Sigmoid colon (tissue), 7 donors: ENCODE data around the gene C19orf47. TPM values are rescaled to one million over a fixed set of nuclear protein-coding genes. Genes with fewer than 3 reads are reported as not detected.

Experiments used
- DNase-seq: peaks from one replicate; pipeline ENCODE4 v3.0.0-alpha.2; 2019
- H3K27ac ChIP-seq, 4 donors: fragments of 200-600 bp; sonication (generic); one replicate each; pipeline ENCODE4 v1.5.1; 2016 to 2019; ENCODE audit warnings: mild to moderate bottlenecking in 1 of 4
- H3K27me3 ChIP-seq, 3 donors: fragments of 200-600 bp; sonication (generic); one replicate each; pipeline ENCODE4 v1.5.1; 2019; ENCODE audit warnings: mild to moderate bottlenecking in 1 of 3
- H3K36me3 ChIP-seq, 4 donors: fragments of 200-600 bp; sonication (generic); one replicate each; pipeline ENCODE4 v1.5.1; 2016 to 2019
- H3K4me1 ChIP-seq, 4 donors: fragments of 200-600 bp; sonication (generic); one replicate each; pipeline ENCODE4 v1.5.1; 2017 to 2019
- H3K4me3 ChIP-seq, 4 donors: fragments of 200-600 bp; sonication (generic); one replicate each; pipeline ENCODE4 v1.5.1; 2017 to 2019; ENCODE audit warnings: mild to moderate bottlenecking in 2 of 4, moderate library complexity in 1 of 4
- H3K9me3 ChIP-seq, 4 donors: fragments of 200-600 bp in 3 of 4; sonication (generic) in 3 of 4; one replicate each; pipeline versions ENCODE4 v1.5.1 to v1.6.1; 2013 to 2019
- CTCF ChIP-seq, 4 experiments: fragments of 450-650 bp in 3 of 4; fragments of 200-600 bp in 1 of 4; IDR thresholded peaks; one replicate each; pipeline ENCODE4 v1.5.1; 2016 to 2019; ENCODE audit warnings: antibody characterized with exemption in 4 of 4, mild to moderate bottlenecking in 3 of 4, moderate library complexity in 2 of 4
- EP300 ChIP-seq, 4 donors: sonication (generic); formaldehyde crosslinking; IDR thresholded peaks; one replicate each; pipeline ENCODE4 v1.6.1; 2017; ENCODE audit warnings: antibody characterized with exemption in 4 of 4
- POLR2A ChIP-seq, 2 donors: fragments of 450-650 bp; IDR thresholded peaks; one replicate each; pipeline ENCODE4 v1.6.1; 2016; ENCODE audit warnings: antibody characterized with exemption in 2 of 2, mild to moderate bottlenecking in 2 of 2, moderate library complexity in 2 of 2
- POLR2AphosphoS5 ChIP-seq, 4 donors: sonication (generic); formaldehyde crosslinking; IDR thresholded peaks; one replicate each; pipeline ENCODE4 v1.6.1; 2017; ENCODE audit warnings: antibody characterized with exemption in 4 of 4
- WGBS, 2 donors: extraction: QIAGEN DNeasy Blood & Tissue Kit; methylation state at CpG; one replicate each; pipeline ENCODE4 v1.1.7; 2013; 5-methylcytosine and 5-hydroxymethylcytosine counted together
- intact Hi-C: fragments of 100-400 bp; cut with DNase I; formaldehyde crosslinking; loops from one replicate; pipeline ENCODE4 v1.15.1; 2023
- polyA plus RNA-seq, 3 donors: library from polyadenylated mRNA; stranded (reverse); fragments of 200-250 nt; gene quantifications; one replicate each; pipeline ENCODE4 v1.2.3, GENCODE V29; 2013
- total RNA-seq, 4 donors: library from RNA; depleted of rRNA; stranded (reverse); fragments of >200 nt; gene quantifications; one replicate each; pipeline ENCODE4 v1.1.0, GENCODE V29; 2016
- donor health status: healthy with polysubstance abuse.
- donor health status: Bipolar disorder and iron deficiency.
- donor health status: healthy.

The C19orf47 gene
- total and polyA plus RNA-seq, 7 donors: 7.9 to 16.7 (median 10.5) TPM

DNA sequence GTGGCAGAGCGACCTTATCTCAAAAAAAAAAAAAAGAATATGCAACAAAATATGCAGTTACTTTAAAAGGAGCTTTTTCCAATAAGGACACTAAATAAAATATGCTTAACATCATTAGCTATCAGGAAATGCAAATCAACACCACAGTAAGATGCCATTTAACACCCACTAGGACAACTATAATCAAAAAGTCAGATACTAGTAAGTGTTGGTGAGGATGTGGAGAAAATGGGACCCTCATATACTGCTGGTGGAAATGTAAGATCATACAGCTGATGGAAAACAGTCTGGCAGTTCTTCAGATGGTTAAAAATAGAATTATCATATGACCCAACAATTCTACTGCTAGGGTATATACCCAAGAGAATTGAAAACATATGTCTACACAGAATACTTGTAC, 38.5 kb downstream of the C19orf47 start:
- Histone ChIP-seq H3K27ac (no peak overlapping the region), H3K36me3 (no peaks in the 10 kb centered on the region), H3K27me3 (no peaks in the 10 kb centered on the region), H3K9me3 (no peaks in the 10 kb centered on the region), H3K4me1 (peaks cover 0 to 3% (median 0%) of the 10 kb centered on the region in 4 donors), H3K4me3 (no peak overlapping the region)
- no peak for DNase-seq
- intact Hi-C loops: loop anchor here (5.0 to 10.0 kb wide), 4 partner anchors 138 to 285 kb away; no protein-coding TSS in a partner anchor
- TF ChIP-seq EP300 (IDR thresholded peaks at IDR 0.05) (no peak), CTCF (IDR thresholded peaks at IDR 0.05) (no peak), POLR2AphosphoS5 (IDR thresholded peaks at IDR 0.05) (no peak), POLR2A (IDR thresholded peaks at IDR 0.05) (no peak)
- 88 to 97% methylated on average over 1 of the region's 1 CpG for WGBS, 2 donors

DNA sequence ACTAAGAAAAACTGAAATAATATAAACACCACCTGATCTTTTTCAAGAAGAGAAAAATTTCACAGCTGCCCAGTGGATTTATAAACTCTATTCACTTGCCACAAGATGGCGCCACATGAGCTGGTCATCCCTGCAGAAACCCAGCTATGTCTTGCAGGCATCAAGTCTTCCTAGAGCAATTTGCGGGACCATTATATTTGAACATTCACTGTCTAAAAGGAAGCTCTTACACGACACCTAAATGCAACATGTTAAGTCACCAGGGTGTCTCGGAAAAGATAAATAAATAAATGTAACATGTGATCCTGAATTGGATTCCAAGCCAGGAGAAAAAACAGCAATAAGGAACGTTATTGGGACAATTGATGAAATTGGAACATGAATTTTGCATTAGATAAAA, 42.8 kb downstream of the C19orf47 start:
- DNase-seq: peak; percentile 89

DNA sequence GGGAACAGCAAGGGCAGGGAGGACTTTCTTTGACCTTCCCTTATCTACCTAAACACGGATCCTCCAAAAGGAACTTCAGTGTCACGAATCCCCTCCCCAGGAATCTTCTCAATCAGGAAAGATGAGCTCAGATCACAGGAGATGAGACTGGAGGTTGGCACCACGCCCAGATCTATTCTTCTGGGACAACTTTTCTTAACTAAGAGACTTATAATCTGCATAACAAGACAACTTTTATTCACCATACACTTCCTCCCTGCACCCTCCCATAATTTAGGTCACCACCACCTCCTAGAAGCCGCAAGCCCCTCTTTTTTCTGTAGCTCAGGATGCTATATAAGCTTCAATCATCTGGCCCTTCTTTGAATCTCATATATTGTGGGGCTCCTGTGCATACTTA, 43.9 kb downstream of the C19orf47 start:
- Histone ChIP-seq H3K4me1 (peaks cover 0 to 3% (median 0%) of the 10 kb centered on the region in 4 donors), H3K4me3 (no peak overlapping the region), H3K27ac (no peak overlapping the region), H3K27me3 (no peaks in the 10 kb centered on the region), H3K9me3 (no peaks in the 10 kb centered on the region), H3K36me3 (no peaks in the 10 kb centered on the region)
- intact Hi-C loops: loop anchor here (2.0 to 10.0 kb wide), 3 partner anchors 220 to 330 kb away; no protein-coding TSS in a partner anchor
- TF ChIP-seq CTCF (IDR thresholded peaks at IDR 0.05): no peak
- TF ChIP-seq POLR2AphosphoS5 (IDR thresholded peaks at IDR 0.05): no peak
- TF ChIP-seq POLR2A (IDR thresholded peaks at IDR 0.05): no peak
- TF ChIP-seq EP300 (IDR thresholded peaks at IDR 0.05): no peak
- DNase-seq: no peak
- 76 to 77% methylated on average over 4 of the region's 4 CpGs for WGBS, 2 donors

More for the DNA sequence above, 42.8 kb downstream of the C19orf47 start:
- intact Hi-C loops: loop anchor here (2.0 to 10.0 kb wide), 5 partner anchors 142 to 329 kb away; no protein-coding TSS in a partner anchor
- Histone ChIP-seq H3K36me3 (no peaks in the 10 kb centered on the region), H3K9me3 (no peaks in the 10 kb centered on the region), H3K27ac (no peak overlapping the region), H3K27me3 (no peaks in the 10 kb centered on the region), H3K4me3 (no peak overlapping the region), H3K4me1 (peaks cover 0 to 3% (median 0%) of the 10 kb centered on the region in 4 donors)
- TF ChIP-seq POLR2A (IDR thresholded peaks at IDR 0.05): no peak
- no peak for TF ChIP-seq EP300 (IDR thresholded peaks at IDR 0.05)
- TF ChIP-seq CTCF (IDR thresholded peaks at IDR 0.05): peak; percentile 40 to 62 (median 58)
- TF ChIP-seq POLR2AphosphoS5 (IDR thresholded peaks at IDR 0.05): peak in 1 of 4 donors; percentile 18
- 4 to 10% methylated on average over 5 of the region's 5 CpGs for WGBS, 2 donors

DNA sequence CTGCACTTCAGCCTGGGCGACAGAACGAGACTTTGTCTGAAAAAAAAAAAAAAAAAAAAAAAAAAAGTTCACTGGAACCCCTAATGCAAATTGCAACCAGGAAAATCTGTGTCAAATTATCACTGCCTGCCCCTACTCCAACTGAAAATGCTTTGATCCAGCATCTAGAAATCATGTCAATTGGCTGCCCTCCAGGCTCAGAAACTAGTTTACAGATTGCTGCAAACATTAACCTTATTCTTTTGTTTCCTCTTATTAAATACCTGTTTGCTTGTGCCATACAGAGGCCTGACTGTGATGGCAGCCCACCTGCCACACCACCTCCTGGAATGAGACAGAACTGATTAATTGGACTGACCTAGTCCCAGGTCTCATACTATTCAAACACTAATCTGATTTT, 44.4 kb downstream of the C19orf47 start:
- TF ChIP-seq CTCF (IDR thresholded peaks at IDR 0.05) (no peak), POLR2AphosphoS5 (IDR thresholded peaks at IDR 0.05) (no peak), EP300 (IDR thresholded peaks at IDR 0.05) (no peak), POLR2A (IDR thresholded peaks at IDR 0.05) (no peak)
- H3K36me3 ChIP-seq: no peaks in the 10 kb centered on the region
- no peak overlapping the region for H3K27ac ChIP-seq
- intact Hi-C loops: loop anchor here (2.0 to 10.0 kb wide), 3 partner anchors 221 to 331 kb away; no protein-coding TSS in a partner anchor
- no peaks in the 10 kb centered on the region for H3K9me3 ChIP-seq
- no peak overlapping the region for H3K4me3 ChIP-seq
- H3K4me1 ChIP-seq: peaks cover 0 to 3% (median 0%) of the 10 kb centered on the region in 4 donors
- 74 to 89% methylated on average over 2 of the region's 2 CpGs for WGBS, 2 donors
- no peaks in the 10 kb centered on the region for H3K27me3 ChIP-seq
- DNase-seq: no peak
